HG03280 (cell line): ENCODE results near the gene TGFBR3L.
A peak's percentile ranks its signal among the peaks of the same experiment; 100 is the strongest.
"Not testable (repeated sequence)": the region's sequence is repeated elsewhere in the genome, so short reads cannot be mapped to it uniquely, and the experiment has no call there.

ENCODE experiments used
- ATAC-seq: cut with Tn5 transposase; IDR thresholded peaks from one replicate; pipeline ENCODE4 v1.9.1; 2021; ENCODE audit warnings: mild to moderate bottlenecking, moderate library complexity; ENCODE audit not compliant: unreplicated experiment

TGFBR3L gene

DNA sequence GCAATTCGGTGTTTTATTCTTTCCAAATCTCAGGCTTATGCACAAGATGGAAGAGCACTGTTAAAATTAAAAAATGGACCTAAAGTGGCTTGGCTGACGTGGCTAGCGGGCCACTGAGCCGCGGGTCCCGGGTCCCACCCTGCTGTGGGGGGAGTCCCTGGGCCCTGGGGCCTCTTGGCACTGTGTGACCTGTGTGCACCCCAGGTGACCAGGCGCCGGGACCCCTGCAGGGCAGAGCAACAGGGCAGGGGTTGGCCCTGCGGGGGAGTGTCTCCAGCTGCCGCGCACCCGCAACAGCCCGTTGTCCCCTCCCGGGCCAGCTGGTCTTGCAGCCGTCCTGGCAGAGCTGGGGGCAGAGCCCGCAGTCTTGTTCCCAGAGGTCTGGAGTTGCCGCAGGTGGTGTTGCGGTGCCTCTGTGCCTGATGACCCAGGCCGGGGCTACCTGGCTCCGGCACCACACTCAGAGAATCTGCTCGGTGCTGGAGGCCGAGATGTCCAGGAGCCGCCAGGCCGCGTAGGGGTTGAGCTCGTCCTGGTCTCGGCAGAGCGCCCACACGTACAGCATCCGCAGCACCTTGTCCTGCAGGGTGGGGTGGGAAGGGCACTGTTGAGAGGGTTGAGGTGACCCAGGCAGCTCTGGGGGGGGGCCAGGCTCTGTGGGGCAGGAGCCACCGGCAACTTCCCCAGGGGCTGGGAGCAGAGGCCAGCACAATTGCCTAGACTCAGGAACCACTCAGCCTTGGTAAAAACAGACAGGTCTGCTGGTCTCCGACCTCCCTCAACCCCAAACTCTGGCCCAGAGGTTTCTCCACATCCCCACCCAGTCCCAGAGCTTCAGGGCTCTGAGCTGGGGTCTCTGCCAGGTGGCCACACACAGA, 12.3 kb downstream of the TGFBR3L start:
- no peak for ATAC-seq

DNA sequence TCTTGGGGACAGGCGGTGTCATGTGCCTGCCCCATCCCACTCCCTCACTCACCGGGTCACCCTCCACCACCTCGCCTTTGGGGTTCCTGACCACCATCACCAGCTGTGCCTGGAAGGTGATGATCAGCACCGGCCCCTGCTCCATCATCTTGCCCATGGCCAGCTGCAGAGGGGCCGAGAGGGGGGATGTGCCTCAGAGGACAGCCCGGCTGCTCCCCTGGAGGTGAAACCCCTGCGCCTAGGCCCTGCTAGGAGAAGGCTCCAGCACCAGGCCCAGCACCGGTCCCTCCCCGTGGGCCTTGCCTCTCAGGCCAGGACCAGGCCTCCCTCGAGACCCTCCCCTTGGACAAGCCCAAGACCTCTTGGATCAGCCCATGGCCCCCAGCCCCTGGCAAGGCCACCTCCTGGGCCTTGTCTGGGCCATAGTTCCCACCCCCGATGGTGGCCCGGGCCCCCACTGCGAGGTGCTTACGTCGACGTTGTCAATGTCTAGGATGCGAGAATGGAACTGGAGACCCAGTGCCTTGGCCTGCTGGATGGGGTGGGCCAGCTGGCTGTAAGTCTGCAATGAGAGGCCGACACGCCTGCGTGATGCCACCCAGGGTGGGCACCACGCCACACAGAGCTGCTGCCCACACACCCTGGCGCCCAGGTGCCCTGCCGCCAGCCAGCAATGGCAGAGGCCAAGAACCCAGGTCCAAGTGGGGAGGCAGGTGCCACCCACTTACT, 13.1 kb downstream of the TGFBR3L start:
- no peak for ATAC-seq

DNA sequence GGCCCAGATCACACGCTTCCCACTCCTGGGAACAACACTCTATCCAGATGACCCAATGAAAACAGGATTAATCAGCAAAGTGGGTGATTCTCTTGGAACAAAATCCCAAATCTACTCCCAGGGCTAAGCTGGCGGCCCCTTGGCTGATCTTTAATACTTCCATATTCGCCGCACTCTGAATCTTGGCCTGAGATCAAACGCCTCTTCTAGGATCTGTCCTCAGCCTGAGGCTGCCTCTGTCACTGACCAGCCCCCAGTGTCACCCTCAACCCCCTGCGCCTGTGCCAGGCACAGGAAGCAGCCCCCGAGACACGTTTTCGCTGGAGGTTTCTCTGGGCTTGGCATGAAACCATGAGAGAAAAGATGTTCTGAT, 13.7 kb downstream of the TGFBR3L start:
- no peak for ATAC-seq

DNA sequence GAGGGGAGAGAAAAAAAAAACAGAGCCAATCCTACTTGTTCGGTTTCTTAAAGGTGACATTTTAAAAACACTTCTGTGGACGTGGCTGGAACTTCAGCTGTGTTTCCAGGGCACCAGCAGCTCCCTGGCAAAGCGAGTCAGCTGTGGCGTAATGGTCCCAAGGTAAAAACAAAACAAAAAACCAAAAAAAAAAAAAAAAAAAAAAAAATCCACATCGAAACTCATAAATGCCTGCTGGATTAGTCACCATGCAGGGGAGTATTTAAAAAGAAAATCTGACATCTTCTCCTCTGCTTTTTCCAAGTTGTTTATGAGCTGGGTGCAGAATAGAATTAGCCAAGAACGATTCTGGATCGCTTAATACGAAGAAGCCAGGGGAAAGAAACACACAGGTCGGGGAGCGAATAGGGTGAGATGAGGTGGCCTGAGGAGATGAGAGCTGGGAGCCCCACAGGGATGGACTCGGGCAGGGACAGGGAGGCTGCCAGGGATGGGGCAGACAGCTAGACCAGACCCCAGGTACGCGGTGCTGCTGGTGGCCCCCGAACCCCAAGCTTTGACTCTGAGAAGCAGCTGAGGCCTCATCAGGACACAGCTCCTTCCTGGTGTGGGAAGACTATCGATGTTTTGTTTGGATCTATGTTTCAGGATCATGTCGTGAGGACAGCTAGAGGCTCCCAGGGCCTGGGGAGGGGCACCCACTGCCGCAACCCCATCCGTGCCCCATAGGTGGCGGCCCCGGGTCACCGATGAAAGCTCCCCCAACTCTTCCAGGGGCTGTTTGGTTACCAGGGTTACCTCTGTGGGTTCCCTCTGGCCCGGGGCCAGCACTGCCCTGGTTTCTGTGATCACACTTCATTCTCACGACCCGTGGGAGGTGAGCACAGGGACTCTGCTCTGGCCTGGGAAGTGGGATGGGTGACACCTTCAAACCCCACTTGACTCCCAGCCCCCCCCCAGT, 14.4 kb downstream of the TGFBR3L start:
- no peak for ATAC-seq

DNA sequence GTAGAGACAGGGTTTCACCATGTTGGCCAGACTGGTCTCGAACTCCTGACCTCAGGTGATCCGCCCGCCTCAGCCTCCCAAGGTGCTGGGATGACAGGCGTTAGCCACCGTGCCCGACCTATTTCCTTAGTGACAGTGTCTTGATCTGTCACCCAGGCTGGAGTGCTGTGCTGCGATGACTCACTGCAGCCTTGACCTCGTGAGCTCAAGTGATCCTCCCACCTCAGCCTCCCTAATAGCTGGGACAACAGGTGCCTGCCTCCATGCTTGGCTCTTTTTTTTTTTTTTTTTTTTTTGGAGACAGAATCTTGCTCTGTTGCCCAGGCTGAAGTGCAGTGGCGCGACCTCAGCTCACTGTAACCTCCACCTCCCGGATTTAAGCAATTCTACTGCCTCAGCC, 15.4 kb downstream of the TGFBR3L start:
- not testable (repeated sequence) for ATAC-seq

DNA sequence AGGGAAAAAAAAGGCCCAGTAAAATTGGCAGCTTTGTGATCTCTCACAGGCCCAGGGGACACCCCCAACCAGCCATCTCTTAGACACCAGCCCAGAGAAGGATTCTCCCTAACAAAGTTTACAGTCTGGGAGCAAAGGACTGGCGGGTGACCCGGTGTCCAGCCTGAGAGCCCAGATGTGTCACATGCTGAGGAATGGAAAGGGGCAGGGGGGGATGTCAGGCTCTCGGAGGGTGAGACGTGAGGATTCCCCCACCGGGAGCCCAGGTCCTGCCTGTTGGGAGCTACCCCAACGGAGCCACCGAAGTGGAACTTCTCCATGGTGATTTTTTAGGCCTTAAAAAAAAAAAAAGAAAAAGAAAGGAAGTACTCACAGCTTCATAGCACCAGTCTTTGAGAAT, 16.1 kb downstream of the TGFBR3L start:
- no peak for ATAC-seq

DNA sequence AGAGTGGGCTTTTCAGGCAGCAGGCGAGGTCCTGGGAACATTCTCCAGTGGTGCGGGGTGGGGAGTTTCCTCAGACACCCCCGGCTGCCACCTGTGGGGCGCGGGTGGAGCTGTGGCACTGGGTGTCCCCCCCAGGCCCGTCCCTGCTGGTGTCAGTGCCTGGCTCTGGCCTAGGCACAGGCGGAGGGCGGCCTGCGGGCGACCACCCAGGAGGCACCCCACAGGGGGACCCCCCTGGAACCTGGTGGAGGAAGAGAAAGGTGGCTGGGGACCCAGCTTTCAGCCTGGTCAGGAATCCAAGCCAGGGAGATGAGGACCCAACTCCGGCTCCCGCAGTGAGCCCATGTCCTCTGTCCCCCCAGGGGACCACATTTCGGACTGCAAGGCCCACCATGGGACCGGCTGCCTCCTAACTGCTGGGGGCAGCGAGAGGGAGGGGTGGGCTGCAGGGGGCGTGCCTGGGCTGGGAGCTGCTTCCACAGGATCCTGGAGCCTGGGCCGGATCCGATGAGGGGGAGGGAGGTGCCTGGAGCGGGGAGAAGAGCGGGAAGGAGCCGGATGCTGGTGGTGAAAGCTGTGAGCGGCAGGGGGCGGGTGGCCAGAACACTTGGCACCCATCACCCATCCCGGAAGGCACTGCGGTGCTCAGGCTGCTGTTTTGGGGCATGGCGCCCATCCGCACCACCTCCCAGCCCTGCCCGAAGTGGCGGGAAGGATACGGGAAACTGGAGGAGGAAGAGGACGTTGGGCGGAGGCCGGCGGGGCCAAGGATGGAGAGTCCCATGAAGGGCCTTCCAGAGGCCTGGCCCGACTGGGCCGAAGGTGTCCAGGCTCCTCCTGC, 16.8 kb downstream of the TGFBR3L start:
- ATAC-seq, result no peak

DNA sequence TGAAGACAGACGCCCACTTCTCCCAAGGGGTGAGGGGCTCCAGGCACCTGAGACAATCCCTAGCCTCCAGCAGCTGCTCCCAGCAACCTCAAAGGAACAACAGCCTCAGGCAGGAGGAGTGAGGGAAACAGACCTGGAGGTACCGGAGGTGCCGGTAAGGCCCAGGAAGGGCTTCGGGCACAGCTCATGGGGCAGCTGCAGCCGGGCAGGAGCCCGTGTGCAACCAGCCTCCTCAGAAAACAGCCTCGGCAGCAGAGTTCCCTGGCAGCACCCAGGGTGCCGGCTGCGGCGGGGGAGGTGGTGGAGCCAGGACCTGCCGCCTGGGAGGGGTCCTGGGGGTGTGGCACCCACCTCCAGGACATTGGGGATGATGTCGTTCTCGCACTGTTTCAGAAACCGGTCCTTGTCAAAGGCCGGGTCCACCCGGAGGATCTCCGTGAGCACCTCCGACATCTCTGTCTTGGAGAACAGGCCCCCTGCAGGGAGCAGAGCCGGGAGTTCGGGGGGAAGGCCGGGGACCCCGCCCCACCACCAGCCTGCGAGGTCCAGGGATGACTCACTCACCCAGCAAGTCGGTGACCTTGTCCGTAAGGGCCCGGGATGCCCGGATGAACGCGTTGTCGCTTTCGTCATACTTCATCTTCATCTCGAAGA, 17.8 kb downstream of the TGFBR3L start:
- no peak for ATAC-seq

DNA sequence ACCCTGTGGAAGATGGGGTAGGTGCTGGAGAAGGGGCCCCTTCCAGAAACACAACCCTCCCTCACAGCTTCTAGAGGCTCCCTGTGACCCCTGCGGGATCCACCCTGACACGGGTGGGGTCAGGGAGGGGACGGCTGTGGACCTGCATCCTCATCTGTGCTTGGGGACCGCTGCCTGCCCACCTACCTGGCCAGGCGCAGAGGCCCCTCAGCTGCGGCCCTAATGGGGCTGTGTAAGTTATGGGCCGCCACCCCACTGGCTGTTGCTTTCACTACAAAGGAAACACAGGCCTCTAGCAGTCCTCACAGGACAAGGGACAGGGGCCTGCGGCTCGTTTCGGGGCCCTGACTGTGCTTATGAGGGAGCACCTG, 18.3 kb downstream of the TGFBR3L start:
- ATAC-seq, result no peak

DNA sequence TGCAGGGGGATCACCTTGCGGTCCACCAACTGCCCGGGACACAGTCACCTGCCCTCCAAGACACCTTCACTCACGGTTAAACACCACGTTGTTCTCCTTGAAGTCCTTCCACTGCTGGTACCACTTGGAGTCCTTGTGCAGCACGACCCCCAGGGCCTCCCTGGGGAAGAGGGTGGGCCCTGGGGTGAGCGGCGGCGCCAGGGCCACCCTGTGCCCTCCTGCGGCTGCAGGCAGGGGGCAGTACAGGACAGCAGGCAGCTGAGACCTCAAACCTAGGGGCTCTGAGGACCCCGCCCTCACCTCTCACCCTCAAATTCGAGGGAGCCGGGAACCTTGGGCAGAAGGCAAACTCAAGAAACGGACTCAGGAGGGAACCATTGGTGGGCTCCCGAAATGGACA, 18.8 kb downstream of the TGFBR3L start:
- no peak for ATAC-seq

DNA sequence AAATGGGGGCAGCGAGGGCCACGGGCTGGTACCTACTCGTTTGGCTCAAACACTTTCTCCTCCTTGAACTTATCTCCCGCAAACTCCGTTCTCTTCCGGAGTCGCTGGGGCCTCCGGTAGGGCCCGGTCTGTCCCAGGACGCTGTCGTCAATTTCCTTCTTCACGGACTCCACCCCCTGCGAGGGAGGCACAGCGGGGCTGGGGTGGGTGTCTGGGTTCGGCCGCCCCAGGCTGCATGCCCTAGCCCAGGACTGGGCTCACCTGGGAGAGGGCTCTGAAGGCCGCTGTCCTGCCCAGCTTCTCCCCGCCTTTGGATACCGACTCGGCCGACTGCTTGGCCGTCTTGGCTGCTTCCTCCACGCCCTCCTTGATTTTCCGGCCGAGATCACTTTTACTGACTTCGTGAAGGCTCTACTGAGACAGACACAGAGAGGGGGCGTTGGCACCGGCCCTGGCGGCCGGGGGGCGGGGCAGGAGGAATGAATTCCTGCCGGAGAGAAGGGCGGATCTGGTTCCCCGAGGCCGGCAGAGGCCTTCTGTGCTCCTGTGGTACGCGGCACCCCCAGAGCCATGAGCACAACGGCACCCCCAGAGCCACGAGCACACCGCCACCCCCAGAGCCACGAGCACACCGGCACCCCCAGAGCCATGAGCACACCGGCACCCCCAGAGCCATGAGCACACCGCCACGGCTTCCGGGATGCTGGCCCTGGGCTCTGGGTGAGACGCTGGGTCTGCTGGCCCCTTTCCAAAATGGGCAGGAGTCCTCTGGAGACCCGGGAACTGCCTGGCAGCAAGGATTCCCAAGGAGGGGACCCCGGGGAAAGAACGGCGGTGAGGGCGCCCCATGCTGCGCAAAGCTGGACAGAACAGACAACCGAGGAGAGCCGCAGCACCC, 19.4 kb downstream of the TGFBR3L start:
- no peak for ATAC-seq

DNA sequence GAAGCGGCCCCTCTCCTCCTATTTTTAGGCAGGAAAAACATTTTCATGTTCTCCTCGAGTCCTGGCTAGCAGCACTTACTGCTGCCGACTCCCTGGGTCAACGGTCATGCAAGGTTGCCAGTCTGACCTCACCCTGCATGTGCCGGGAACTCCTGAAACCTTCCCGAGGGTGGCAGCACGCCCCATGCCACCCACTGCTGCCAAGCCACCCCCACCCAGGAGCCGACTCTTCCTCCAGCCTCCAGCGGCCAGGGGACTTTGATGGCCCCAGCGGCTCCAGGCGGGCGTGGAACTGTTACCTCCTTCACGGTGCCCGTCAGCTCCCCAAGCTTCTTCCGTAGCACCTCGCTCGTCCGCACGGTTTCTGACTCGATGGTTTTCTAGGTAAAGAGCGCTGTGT, 20.1 kb downstream of the TGFBR3L start:
- no peak for ATAC-seq

DNA sequence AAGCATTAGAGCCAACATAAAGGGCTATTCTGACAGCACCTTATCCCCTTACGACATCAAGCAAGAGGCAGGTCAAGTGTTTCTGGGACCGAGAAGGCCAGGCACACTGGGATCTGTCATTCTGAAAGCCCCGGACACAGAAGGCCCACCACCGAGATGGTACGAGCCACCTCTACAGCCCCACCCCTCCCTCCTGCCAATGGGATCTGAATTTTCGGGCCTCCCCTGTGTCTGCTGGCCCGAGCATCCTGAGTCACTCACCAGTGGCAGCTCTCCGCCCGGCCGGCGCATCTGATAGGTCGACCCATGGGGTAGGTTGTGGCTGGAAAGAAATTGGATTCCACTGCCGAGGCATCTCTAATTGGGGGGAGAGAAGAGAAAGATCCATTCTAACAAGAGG, 26.2 kb downstream of the TGFBR3L start:
- no peak for ATAC-seq

DNA sequence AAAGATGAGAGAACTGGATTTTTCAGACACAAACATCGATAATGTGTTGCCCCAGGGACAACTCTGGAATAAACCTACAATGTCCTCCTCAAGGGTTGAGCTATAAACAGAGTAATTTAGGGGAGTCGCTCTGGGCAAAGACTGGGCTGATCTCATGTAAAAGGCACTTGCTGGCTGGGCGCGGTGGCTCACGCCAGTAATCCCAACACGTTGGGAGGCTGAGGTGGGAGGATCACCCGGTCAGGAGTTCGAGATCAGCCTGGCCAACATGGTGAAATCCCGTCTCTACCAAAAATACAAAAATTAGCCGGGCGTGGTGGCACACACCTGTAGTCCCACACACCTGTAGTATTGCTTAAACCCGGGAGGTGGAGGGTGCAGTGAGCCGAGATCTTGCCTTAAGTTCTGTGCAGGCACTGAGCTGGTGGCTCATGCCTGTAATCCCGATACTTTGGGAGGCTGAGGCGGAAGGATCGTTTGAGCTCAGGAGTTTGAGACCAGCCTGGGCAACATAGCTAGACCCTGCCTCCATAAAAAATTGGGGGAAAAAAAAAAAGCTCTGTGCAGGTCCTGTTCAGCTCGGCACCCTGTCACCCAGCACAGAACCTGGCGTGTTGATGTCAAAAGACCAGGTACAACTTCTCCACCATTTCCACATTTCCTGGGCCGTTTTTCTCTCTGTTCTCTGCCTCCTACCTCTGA, 27.4 kb downstream of the TGFBR3L start:
- ATAC-seq, result no peak

DNA sequence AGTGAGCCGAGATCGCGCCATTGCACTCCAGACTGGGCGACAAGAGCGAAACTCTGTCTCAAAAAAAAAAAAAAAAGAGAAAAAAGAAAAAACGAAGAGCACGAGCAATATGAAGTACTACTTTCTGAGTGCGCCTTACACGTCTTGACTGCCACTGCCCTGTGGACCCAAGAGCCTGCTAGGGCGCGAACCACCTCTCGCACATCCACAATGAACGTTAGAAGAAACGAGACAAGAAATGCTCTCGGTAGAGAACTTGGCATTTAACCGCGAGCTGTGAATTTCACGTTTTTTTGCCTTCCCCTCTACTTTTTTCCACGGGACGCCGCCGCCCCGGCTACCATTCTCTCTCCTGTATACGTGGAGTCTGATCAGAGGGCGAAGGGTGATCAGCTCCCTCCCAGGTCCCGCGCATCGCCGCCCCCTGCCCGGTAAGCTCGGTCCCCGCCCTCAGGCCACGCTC, 28.4 kb downstream of the TGFBR3L start:
- no peak for ATAC-seq

DNA sequence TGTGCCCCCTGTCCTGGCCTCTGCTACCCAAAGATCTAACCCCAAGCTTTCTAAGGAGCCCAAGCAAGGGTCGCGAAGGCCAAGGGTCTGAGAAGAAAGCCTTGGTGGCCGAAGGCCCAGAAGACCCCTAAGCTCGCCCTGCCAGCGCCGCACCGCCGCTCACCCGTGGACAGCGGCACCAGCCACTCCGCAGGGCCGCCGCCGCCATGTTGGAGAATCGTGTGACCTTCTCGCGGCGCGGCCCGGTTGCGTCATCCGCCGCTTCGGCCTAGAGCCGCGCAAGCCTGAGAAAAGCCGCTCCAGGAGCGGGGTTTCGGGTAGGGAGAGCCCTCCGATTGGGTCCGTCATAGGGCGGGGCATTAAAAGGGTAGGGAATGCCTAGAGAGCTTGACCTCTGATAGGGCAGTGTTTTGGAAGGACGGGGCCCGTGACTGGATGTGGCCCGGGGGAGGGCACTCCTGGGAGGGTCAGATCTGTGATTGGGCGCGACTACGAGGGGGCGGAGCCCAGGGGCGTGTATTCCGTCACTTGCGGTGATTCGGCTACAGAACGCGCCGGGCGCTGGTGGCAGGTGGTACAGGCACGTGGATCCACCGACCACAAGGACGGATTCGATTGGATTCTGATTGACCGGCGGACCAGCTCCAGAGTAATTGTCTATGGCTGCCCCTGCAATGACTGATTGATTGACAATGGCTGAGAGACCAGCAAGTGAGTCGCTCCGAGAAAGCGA, 29.0 kb downstream of the TGFBR3L start, which contains the start of gene TIMM44:
Gene TIMM44, minus strand, starts transcription at position 223 of the 733 bp plus-strand sequence. Its CDS starts 15 bp downstream, at position 208.
- ATAC-seq, result peak; percentile 96

DNA sequence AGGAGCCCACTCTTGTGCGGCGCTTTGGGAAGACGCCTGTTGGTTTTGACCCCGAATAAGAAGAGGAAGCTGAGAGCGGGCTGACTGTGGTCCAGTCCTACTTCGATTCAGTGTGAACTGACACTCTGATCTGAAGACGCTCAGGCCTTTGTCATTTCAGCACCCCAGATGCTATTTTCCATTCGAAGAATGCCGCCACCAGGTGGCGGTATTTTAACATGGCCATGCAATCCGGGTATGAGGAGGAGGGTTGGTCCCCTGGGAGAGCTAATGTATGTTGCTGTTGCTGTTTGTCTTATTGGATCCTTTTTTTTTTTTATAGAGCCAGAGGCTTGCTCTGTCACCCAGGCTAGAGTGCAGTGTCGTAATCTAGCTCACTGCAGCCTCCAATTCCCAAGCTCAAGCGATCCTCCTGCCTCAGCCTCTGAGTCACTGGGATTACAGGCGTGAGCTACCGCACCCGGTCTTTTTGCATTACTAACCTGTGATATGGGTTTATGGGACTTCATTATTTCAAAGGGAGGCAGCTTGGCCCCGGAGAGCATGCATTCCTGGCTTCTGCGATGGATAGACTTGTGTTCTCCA, 29.6 kb downstream of the TGFBR3L start:
- ATAC-seq, result peak; percentile 27
